MM.1S (cell line): ENCODE measurements around the gene ARHGEF11.

Experiments used
- DNase-seq: peaks from one replicate; pipeline ENCODE4 v3.0.0-alpha.2; 2015
- H2AFZ ChIP-seq: fragments of 300-600 bp; sonication (generic); 2 replicates; pipeline ENCODE4 v1.6.0; 2016; ENCODE audit warnings: antibody characterized with exemption, low read length
- H3F3A ChIP-seq: fragments of 300-600 bp; sonication (generic); 2 replicates; pipeline ENCODE4 v1.6.1; 2016; ENCODE audit warnings: mild to moderate bottlenecking, antibody characterized with exemption, low read length, moderate library complexity, mixed read lengths; ENCODE audit not compliant: insufficient read depth
- H3K27ac ChIP-seq: fragments of 300-600 bp; sonication (generic); 2 replicates; pipeline ENCODE4 v1.5.1; 2016; ENCODE audit warnings: mild to moderate bottlenecking, low read length
- H3K27me3 ChIP-seq: fragments of 300-600 bp; sonication (generic); replicated peaks from 2 replicates; pipeline ENCODE4 v1.6.0; 2016; ENCODE audit warnings: low read length; ENCODE audit not compliant: insufficient read depth
- H3K36me3 ChIP-seq: fragments of 300-600 bp; sonication (generic); replicated peaks from 2 replicates; pipeline ENCODE4 v1.6.1; 2016; ENCODE audit warnings: mild to moderate bottlenecking, low read length, mixed read lengths; ENCODE audit not compliant: insufficient read depth
- H3K4me1 ChIP-seq: fragments of 300-600 bp; sonication (generic); 2 replicates; pipeline ENCODE4 v1.6.1; 2016; ENCODE audit warnings: low read length, mixed read lengths
- H3K4me2 ChIP-seq: fragments of 300-600 bp; sonication (generic); 2 replicates; pipeline ENCODE4 v1.6.0; 2016; ENCODE audit warnings: low read depth, low read length
- H3K4me3 ChIP-seq: fragments of 300-600 bp; sonication (generic); 2 replicates; pipeline ENCODE4 v1.5.1; 2016; ENCODE audit warnings: low read length, mixed read lengths
- H3K79me2 ChIP-seq: fragments of 300-600 bp; sonication (generic); 2 replicates; pipeline ENCODE4 v1.6.1; 2016; ENCODE audit warnings: mixed run types, low read length, mixed read lengths
- H3K9ac ChIP-seq: fragments of 300-600 bp; sonication (generic); 2 replicates; pipeline ENCODE4 v1.6.1; 2016; ENCODE audit warnings: low read length, mixed read lengths
- H3K9me2 ChIP-seq: fragments of 300-600 bp; sonication (generic); replicated peaks from 2 replicates; pipeline ENCODE4 v1.6.1; 2016; ENCODE audit warnings: mild to moderate bottlenecking, low read length, mixed read lengths; ENCODE audit not compliant: insufficient read depth
- H3K9me3 ChIP-seq: fragments of 300-600 bp; sonication (generic); replicated peaks from 2 replicates; pipeline ENCODE4 v1.6.1; 2016; ENCODE audit warnings: mild to moderate bottlenecking, low read length, mixed read lengths; ENCODE audit not compliant: insufficient read depth
- H4K20me1 ChIP-seq: fragments of 300-600 bp; sonication (generic); 2 replicates; pipeline ENCODE4 v1.6.1; 2016; ENCODE audit warnings: mild to moderate bottlenecking, low read length, moderate library complexity, mixed read lengths; ENCODE audit not compliant: insufficient read depth
- EZH2 ChIP-seq: fragments of 300-600 bp; sonication (generic); optimal IDR thresholded peaks from 2 replicates; pipeline ENCODE3; 2017; ENCODE audit warnings: low read depth, mild to moderate bottlenecking, antibody characterized with exemption, low read length, mixed read lengths
- EZH2phosphoT487 ChIP-seq: fragments of 300-600 bp; sonication (generic); IDR thresholded peaks from 2 replicates; pipeline ENCODE4 v1.6.1; 2018; ENCODE audit warnings: antibody characterized with exemption, low read length
- TF ChIP-seq, protein P1 (sequence below): fragments of 300-600 bp; sonication (generic); IDR thresholded peaks from 2 replicates; pipeline ENCODE4 v1.5.1; 2016; ENCODE audit warnings: antibody characterized with exemption, low read length, mixed read lengths

The ARHGEF11 gene

DNA sequence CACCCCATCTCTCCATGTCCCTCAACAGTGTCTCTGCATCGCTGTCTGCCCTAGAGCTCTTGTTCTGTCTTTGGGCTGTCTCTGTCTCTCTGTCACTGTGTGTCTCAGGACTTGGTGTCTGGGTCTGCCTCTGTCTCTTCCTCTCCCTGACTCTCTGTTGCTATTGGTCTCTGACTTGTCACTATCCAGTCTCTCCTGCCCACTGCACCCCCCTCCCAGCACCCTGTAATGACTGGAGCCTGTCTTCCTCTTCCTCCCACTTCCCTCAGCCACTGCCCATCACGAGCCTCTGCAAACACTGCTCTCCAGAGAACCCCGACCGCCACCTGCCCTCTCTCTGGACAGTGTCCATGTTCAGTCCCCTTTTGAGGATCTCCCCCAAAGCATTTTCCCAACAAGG lies 139.9 kb downstream of the ARHGEF11 start:
- Histone ChIP-seq H3K9ac (no peak overlapping the region), H4K20me1 (no peaks in the 10 kb centered on the region), H3K79me2 (no peaks in the 10 kb centered on the region), H3K9me2 (no peaks in the 10 kb centered on the region), H3K9me3 (no peaks in the 10 kb centered on the region), H3K27me3 (peaks cover 85% of the 10 kb centered on the region), H3K36me3 (no peaks in the 10 kb centered on the region), H3K4me1 (peaks cover 7% of the 10 kb centered on the region; the same call in 1 of the 2 replicates), H3K4me3 (no peak overlapping the region), H3F3A (no peaks in the 10 kb centered on the region), H2AFZ (no peak overlapping the region), H3K27ac (no peak overlapping the region), H3K4me2 (no peak overlapping the region)
- no peak for DNase-seq
- TF ChIP-seq EZH2 (no peak), EZH2phosphoT487 (no peak)
- TF ChIP-seq, protein P1, sequence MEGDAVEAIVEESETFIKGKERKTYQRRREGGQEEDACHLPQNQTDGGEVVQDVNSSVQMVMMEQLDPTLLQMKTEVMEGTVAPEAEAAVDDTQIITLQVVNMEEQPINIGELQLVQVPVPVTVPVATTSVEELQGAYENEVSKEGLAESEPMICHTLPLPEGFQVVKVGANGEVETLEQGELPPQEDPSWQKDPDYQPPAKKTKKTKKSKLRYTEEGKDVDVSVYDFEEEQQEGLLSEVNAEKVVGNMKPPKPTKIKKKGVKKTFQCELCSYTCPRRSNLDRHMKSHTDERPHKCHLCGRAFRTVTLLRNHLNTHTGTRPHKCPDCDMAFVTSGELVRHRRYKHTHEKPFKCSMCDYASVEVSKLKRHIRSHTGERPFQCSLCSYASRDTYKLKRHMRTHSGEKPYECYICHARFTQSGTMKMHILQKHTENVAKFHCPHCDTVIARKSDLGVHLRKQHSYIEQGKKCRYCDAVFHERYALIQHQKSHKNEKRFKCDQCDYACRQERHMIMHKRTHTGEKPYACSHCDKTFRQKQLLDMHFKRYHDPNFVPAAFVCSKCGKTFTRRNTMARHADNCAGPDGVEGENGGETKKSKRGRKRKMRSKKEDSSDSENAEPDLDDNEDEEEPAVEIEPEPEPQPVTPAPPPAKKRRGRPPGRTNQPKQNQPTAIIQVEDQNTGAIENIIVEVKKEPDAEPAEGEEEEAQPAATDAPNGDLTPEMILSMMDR: no peak

DNA sequence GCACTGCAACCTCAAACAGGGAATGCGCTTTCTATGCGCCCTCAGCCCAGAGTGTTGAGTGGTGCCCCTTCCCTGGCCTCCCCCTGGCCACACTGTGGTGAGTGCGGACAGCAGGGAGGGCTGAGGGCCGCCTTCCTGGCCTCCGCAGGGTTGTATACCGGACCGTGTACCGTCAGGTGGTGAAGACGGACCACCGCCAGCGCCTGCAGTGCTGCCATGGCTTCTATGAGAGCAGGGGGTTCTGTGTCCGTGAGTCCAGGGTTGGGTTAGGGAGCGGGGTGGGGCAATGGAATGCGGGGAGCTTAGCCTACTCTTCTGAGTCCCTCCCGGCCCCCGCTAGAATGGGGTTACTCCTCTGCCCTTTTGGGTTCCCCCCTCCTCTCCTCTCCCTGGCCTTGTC lies 140.4 kb downstream of the ARHGEF11 start:
- Histone ChIP-seq H3K9me3 (no peaks in the 10 kb centered on the region), H3K9me2 (no peaks in the 10 kb centered on the region), H3K4me3 (no peak overlapping the region), H3F3A (no peaks in the 10 kb centered on the region), H3K4me1 (peaks cover 3% of the 10 kb centered on the region; the same call in 1 of the 2 replicates), H2AFZ (no peak overlapping the region), H3K27ac (no peak overlapping the region), H3K36me3 (no peaks in the 10 kb centered on the region), H3K9ac (no peak overlapping the region), H4K20me1 (no peaks in the 10 kb centered on the region), H3K27me3 (peaks cover 86% of the 10 kb centered on the region), H3K4me2 (no peak overlapping the region), H3K79me2 (no peaks in the 10 kb centered on the region)
- DNase-seq: no peak
- TF ChIP-seq EZH2 (no peak), EZH2phosphoT487 (no peak)
- TF ChIP-seq, protein P1: no peak

DNA sequence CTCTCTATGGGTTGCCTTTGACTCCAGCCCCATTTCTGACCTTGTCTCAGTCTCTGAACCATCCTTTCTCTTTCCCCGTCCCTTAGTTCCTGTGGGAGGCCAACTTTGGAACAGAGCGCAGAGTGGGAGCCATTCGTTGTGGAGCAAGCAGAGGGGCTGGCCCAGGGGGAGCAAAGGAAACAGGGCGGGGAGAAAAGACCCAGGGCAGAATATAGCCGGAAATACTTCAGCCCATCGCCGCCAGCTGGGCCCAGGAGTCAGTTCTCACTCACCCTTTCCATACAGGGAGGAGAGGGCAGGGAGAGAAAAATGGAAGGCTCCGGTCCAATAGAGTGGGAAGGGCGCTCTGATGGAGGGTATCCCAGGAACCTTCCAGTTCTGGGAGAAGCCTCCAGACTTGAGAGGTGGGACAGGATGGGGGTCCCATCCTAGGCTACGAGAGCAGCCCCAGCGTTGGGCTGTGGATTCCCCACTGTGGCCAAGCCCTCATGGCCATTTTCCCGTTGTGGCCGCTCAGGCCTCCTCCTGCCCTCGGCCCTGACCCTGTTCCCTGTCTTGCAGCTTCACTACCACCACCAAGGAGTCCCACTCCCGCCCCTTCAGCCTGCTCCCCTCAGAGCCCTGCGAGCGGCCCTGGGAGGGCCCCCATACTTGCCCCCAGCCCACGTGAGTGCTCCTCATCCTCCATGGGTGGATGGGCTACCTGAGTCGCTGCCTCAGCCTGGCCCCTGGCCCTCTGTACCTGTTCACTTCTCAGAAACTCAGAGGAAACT lies 141.2 kb downstream of the ARHGEF11 start:
- H3K9me2 ChIP-seq: no peaks in the 10 kb centered on the region
- no peaks in the 10 kb centered on the region for H3K79me2 ChIP-seq
- H3K27me3 ChIP-seq: peaks cover 90% of the 10 kb centered on the region
- no peak overlapping the region for H3K4me2 ChIP-seq
- H3K9ac ChIP-seq: no peak overlapping the region
- H3K9me3 ChIP-seq: no peaks in the 10 kb centered on the region
- no peak overlapping the region for H2AFZ ChIP-seq
- no peaks in the 10 kb centered on the region for H3F3A ChIP-seq
- DNase-seq: no peak
- H4K20me1 ChIP-seq: no peaks in the 10 kb centered on the region
- TF ChIP-seq, protein P1: no peak
- no peaks in the 10 kb centered on the region for H3K4me1 ChIP-seq
- no peak overlapping the region for H3K27ac ChIP-seq
- no peak overlapping the region for H3K4me3 ChIP-seq
- H3K36me3 ChIP-seq: no peaks in the 10 kb centered on the region
